ENCODE data around the gene BAIAP2L1.

The BAIAP2L1 gene

DNA sequence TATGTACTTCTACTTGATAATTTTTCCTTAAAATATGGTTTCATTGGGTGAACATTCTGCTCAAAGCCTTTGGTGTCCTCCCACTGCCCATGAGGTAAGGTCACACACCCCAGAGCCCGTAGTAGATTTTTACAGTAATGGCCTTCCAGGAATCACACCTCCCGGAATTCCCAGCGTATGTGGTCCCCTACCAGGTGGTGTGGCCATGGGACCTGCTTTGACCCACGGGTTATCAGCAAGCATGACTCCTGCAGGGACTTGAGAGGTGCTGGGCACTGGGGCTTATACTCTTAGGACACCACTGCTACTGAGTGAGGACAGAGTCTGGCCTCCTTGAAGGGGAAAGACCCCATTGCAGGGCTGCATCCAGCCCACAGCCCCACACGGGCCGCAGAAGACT lies 42.2 kb downstream of the BAIAP2L1 start:
- Histone ChIP-seq H3K4me3 (ENCODE audit: low read depth, low read length) (no peak overlapping the region), H3K27ac (ENCODE audit: extremely low read depth, low read depth, low read length) (no peak overlapping the region), H3K4me1 (ENCODE audit: control insufficient read depth, insufficient read depth, low read length) (peaks cover 3% of the 10 kb centered on the region; the same call in 1 of the 2 replicates), H3K36me3 (ENCODE audit: control insufficient read depth in 2 of 2, insufficient read depth in 1 of 2, low read length in 2 of 2) (no peaks in the 10 kb centered on the region; a peak in 1 of 3 replicates), H3K9me3 (ENCODE audit: control insufficient read depth, insufficient read depth, low read depth, low read length) (no peaks in the 10 kb centered on the region)
- ChIA-PET CTCF (interaction anchor here (0.6 kb wide), 1 partner anchor 25 kb away, joined by 3 read pairs; no protein-coding TSS in a partner anchor), POLR2A (no interaction called here)
- TF ChIP-seq ZNF660 (tag by site-specific recombination; IDR thresholded peaks at IDR 0.05) (no peak), PRDM10 (tag by site-specific recombination; IDR thresholded peaks at IDR 0.05) (no peak), ZNF146 (tag by site-specific recombination; IDR thresholded peaks at IDR 0.05) (no peak), ZNF169 (tag by site-specific recombination; IDR thresholded peaks at IDR 0.05) (no peak), ZNF19 (tag by site-specific recombination; IDR thresholded peaks at IDR 0.05; ENCODE audit: low read depth) (no peak), ZNF132 (tag by site-specific recombination; IDR thresholded peaks at IDR 0.05; ENCODE audit: borderline replicate concordance) (no peak), GLIS2 (tag by site-specific recombination; IDR thresholded peaks at IDR 0.05) (no peak), HOXD13 (CRISPR knock-in tag; IDR thresholded peaks at IDR 0.05; ENCODE audit: borderline replicate concordance) (no peak), ZNF626 (tag by site-specific recombination; IDR thresholded peaks at IDR 0.05) (no peak), ZNF223 (tag by site-specific recombination; IDR thresholded peaks at IDR 0.05) (no peak), ZNF701 (tag by site-specific recombination; IDR thresholded peaks at IDR 0.05) (no peak), KLF8 (tag by site-specific recombination; IDR thresholded peaks at IDR 0.05) (no peak), ZNF600 (tag by site-specific recombination; IDR thresholded peaks at IDR 0.05) (no peak), ZNF768 (tag by site-specific recombination; IDR thresholded peaks at IDR 0.05) (no peak), ZNF549 (tag by site-specific recombination; IDR thresholded peaks at IDR 0.05) (no peak)

GRCh38 chr7:98357751-98358161 lies 43.1 kb downstream of the BAIAP2L1 start:
- TF ChIP-seq ZNF19 (tag by site-specific recombination; IDR thresholded peaks at IDR 0.05; ENCODE audit: low read depth) (no peak), ZNF223 (tag by site-specific recombination; IDR thresholded peaks at IDR 0.05) (no peak), ZSCAN16 (tag by site-specific recombination; IDR thresholded peaks at IDR 0.05) (no peak), PRDM10 (tag by site-specific recombination; IDR thresholded peaks at IDR 0.05) (no peak), ZNF501 (tag by site-specific recombination; IDR thresholded peaks at IDR 0.05) (no peak), SP7 (tag by site-specific recombination; IDR thresholded peaks at IDR 0.05) (no peak), ZEB2 (tag by site-specific recombination; IDR thresholded peaks at IDR 0.05) (no peak)
- TF ChIP-seq, protein P1, sequence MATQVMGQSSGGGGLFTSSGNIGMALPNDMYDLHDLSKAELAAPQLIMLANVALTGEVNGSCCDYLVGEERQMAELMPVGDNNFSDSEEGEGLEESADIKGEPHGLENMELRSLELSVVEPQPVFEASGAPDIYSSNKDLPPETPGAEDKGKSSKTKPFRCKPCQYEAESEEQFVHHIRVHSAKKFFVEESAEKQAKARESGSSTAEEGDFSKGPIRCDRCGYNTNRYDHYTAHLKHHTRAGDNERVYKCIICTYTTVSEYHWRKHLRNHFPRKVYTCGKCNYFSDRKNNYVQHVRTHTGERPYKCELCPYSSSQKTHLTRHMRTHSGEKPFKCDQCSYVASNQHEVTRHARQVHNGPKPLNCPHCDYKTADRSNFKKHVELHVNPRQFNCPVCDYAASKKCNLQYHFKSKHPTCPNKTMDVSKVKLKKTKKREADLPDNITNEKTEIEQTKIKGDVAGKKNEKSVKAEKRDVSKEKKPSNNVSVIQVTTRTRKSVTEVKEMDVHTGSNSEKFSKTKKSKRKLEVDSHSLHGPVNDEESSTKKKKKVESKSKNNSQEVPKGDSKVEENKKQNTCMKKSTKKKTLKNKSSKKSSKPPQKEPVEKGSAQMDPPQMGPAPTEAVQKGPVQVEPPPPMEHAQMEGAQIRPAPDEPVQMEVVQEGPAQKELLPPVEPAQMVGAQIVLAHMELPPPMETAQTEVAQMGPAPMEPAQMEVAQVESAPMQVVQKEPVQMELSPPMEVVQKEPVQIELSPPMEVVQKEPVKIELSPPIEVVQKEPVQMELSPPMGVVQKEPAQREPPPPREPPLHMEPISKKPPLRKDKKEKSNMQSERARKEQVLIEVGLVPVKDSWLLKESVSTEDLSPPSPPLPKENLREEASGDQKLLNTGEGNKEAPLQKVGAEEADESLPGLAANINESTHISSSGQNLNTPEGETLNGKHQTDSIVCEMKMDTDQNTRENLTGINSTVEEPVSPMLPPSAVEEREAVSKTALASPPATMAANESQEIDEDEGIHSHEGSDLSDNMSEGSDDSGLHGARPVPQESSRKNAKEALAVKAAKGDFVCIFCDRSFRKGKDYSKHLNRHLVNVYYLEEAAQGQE (tag by site-specific recombination; IDR thresholded peaks at IDR 0.05) = no peak
- TF ChIP-seq, protein P2, sequence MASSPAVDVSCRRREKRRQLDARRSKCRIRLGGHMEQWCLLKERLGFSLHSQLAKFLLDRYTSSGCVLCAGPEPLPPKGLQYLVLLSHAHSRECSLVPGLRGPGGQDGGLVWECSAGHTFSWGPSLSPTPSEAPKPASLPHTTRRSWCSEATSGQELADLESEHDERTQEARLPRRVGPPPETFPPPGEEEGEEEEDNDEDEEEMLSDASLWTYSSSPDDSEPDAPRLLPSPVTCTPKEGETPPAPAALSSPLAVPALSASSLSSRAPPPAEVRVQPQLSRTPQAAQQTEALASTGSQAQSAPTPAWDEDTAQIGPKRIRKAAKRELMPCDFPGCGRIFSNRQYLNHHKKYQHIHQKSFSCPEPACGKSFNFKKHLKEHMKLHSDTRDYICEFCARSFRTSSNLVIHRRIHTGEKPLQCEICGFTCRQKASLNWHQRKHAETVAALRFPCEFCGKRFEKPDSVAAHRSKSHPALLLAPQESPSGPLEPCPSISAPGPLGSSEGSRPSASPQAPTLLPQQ (tag by site-specific recombination; IDR thresholded peaks at IDR 0.05) = no peak
- CTCF ChIA-PET = no interaction called here
- Histone ChIP-seq H3K9me3 (ENCODE audit: control insufficient read depth, insufficient read depth, low read depth, low read length) (no peaks in the 10 kb centered on the region), H3K36me3 (ENCODE audit: control insufficient read depth in 2 of 2, insufficient read depth in 1 of 2, low read length in 2 of 2) (no peaks in the 10 kb centered on the region; a peak in 1 of 3 replicates), H3K27ac (ENCODE audit: extremely low read depth, low read depth, low read length) (no peak overlapping the region), H3K4me3 (ENCODE audit: low read depth, low read length) (no peak overlapping the region), H3K4me1 (ENCODE audit: control insufficient read depth, insufficient read depth, low read length) (peaks cover 3% of the 10 kb centered on the region; the same call in 1 of the 2 replicates)
- POLR2A ChIA-PET = no interaction called here
